Esophagus muscularis mucosa (tissue), 4 donors: ENCODE data around the gene LRRC45. TPM values are rescaled to one million over a fixed set of nuclear protein-coding genes. Genes with fewer than 3 reads are reported as not detected.
"Not testable (repeated sequence)": the region's sequence is repeated elsewhere in the genome, so short reads cannot be mapped to it uniquely, and the experiment has no call there.

Experiments used
- DNase-seq: peaks from one replicate; pipeline ENCODE4 v3.0.0-alpha.2; 2017; ENCODE audit errors: extremely low spot score
- H3K27ac ChIP-seq, 4 donors: fragments of 200-600 bp; sonication (generic); replicated peaks in 1 of 4; 1 replicate in 3 of 4; 2 replicates in 1 of 4; pipeline ENCODE4 v1.5.1; 2016 to 2019; ENCODE audit warnings: mild to moderate bottlenecking in 1 of 4
- H3K27me3 ChIP-seq, 4 donors: fragments of 200-600 bp; sonication (generic); one replicate each; pipeline versions ENCODE4 v1.5.1 to v1.6.0; 2016 to 2019
- H3K36me3 ChIP-seq, 4 donors: fragments of 200-600 bp; sonication (generic); one replicate each; pipeline ENCODE4 v1.5.1; 2016 to 2019
- H3K4me1 ChIP-seq, 4 donors: fragments of 200-600 bp; sonication (generic); one replicate each; pipeline ENCODE4 v1.5.1; 2016 to 2019
- H3K4me3 ChIP-seq, 4 donors: fragments of 200-600 bp; sonication (generic); 1 replicate in 2 of 4; 2 replicates in 2 of 4; pipeline ENCODE4 v1.5.1; 2016 to 2019; ENCODE audit warnings: mild to moderate bottlenecking in 4 of 4, moderate library complexity in 1 of 4
- H3K9me3 ChIP-seq, 4 donors: fragments of 200-600 bp; sonication (generic); 1 replicate in 3 of 4; 2 replicates in 1 of 4; pipeline ENCODE4 v1.5.1; 2016 to 2019
- EP300 ChIP-seq: sonication (generic); formaldehyde crosslinking; IDR thresholded peaks from one replicate; pipeline ENCODE4 v1.6.1; 2017; ENCODE audit warnings: antibody characterized with exemption
- POLR2A ChIP-seq: fragments of 450-650 bp; IDR thresholded peaks from one replicate; pipeline ENCODE4 v1.6.1; 2017; ENCODE audit warnings: antibody characterized with exemption, moderate library complexity, mild to moderate bottlenecking, low read depth
- POLR2AphosphoS5 ChIP-seq, 2 donors: sonication (generic); formaldehyde crosslinking; IDR thresholded peaks; one replicate each; pipeline ENCODE4 v1.6.1; 2017; ENCODE audit warnings: antibody characterized with exemption in 2 of 2
- WGBS: methylation state at CpG from one replicate; pipeline ENCODE4 v1.1.5; 2018; 5-methylcytosine and 5-hydroxymethylcytosine counted together
- intact Hi-C: fragments of 100-400 bp; cut with DNase I; formaldehyde crosslinking; loops from one replicate; pipeline ENCODE4 v1.15.1; 2023
- total RNA-seq, 4 donors: library from RNA; depleted of rRNA; stranded (reverse); fragments of >200 nt; gene quantifications; one replicate each; pipeline versions ENCODE4 v1.1.0 to v1.2.1, GENCODE V29; 2016
- TF ChIP-seq, protein P1 (sequence below), 3 experiments: fragments of 200-600 bp in 2 of 3; fragments of 450-650 bp in 1 of 3; sonication (generic) in 2 of 3; IDR thresholded peaks; one replicate each; pipeline ENCODE4 v1.5.1; 2017 to 2019; ENCODE audit warnings: antibody characterized with exemption in 3 of 3, mild to moderate bottlenecking in 2 of 3, moderate library complexity in 1 of 3

LRRC45 gene
- total RNA-seq, 4 donors from 2014 or later, result 6.6 to 15.8 (median 11.5) TPM

DNA sequence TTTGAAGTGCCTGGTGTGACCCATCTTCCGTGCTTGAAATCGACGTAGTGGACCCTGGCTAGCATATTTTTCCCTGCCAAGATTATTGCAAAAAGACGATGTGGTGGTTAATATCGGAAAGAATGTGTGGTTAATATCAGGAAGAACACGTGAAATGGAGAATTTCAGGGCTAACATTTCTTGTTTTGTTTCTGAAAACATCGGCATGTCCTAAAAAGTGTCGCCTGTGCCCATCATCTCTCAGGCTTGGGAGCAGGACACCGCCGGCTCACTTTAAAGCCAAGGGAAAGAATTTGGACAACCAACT lies 14.7 kb downstream of the LRRC45 start:
- Histone ChIP-seq H3K4me1 (peaks cover 18 to 25% (median 22%) of the 10 kb centered on the region in 4 donors), H3K27me3 (peaks cover 0 to 2% (median 0%) of the 10 kb centered on the region in 4 donors), H3K27ac (peak overlapping the region; percentile 92 to 98 (median 96)), H3K4me3 (peak overlapping the region; percentile 65 to 83 (median 66)), H3K9me3 (no peaks in the 10 kb centered on the region), H3K36me3 (peaks cover 0 to 11% (median 3%) of the 10 kb centered on the region in 4 donors)
- 9% methylated on average over 10 of the region's 10 CpGs for WGBS
- TF ChIP-seq, protein P1, sequence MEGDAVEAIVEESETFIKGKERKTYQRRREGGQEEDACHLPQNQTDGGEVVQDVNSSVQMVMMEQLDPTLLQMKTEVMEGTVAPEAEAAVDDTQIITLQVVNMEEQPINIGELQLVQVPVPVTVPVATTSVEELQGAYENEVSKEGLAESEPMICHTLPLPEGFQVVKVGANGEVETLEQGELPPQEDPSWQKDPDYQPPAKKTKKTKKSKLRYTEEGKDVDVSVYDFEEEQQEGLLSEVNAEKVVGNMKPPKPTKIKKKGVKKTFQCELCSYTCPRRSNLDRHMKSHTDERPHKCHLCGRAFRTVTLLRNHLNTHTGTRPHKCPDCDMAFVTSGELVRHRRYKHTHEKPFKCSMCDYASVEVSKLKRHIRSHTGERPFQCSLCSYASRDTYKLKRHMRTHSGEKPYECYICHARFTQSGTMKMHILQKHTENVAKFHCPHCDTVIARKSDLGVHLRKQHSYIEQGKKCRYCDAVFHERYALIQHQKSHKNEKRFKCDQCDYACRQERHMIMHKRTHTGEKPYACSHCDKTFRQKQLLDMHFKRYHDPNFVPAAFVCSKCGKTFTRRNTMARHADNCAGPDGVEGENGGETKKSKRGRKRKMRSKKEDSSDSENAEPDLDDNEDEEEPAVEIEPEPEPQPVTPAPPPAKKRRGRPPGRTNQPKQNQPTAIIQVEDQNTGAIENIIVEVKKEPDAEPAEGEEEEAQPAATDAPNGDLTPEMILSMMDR (IDR thresholded peaks at IDR 0.05), result no peak
- no peak for TF ChIP-seq EP300
- intact Hi-C loops, result no loop called here
- DNase-seq, result no peak

DNA sequence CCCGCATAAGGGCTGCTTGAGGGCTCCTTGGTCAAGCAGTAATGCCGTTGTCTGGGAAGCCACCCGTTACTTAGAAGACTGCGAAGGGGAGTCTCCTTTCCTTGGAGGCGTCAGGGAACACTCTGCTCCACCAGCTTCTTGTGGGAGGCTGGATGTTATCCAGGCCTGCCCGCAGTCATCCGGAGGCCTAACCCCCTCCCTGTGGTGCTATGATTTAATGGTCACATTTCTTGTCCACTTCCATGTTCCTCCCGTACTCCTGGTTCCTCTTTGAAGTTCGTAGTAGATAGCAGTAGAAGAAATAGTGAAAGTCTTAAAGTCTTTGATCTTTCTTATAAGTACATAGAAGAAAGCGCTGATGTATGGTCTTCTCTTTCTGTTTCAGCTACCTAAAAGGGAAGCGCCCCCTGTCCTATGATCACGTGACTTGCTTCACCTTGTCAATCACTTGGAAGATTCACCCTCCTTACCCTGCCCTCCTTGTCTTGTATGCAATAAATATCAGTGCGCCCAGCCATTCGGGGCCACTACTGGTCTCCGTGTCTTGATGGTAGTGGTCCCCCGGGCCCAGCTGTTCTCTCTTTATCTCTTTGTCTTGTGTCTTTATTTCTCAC lies 15.8 kb downstream of the LRRC45 start:
- peaks cover 0 to 11% (median 3%) of the 10 kb centered on the region in 4 donors for H3K36me3 ChIP-seq

DNA sequence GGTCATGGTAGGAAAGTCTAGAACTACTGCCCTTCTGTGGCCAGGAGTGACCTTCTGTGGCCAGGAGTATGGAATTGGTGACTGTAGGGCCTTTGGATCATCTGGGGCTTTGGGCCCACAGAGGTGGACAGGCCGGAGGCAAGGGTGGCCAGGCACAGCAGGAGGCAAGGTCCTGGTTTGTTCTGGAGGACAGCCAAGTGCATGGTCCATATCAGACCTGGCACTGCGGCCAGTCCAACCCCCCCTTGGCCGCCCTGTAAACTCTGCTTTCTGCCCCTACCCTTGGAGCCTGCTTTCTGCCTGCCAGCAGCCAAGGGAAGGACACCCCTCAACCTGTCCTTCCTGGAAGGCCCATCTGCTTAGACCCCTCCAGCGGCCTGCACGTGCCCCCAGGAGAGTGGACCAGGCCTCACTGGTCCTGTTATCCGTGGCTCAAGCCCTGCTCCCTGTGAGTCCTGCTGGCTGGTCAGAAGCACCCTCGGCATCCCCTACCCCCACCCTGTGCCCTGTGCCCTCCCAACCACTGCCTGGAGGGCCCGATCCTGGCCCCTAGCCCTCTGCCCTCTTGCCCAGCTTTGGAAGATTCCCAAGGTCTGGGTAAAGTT lies 16.7 kb downstream of the LRRC45 start:
- no peak for DNase-seq
- H3K36me3 ChIP-seq, result peaks cover 0 to 11% (median 3%) of the 10 kb centered on the region in 4 donors
- TF ChIP-seq POLR2AphosphoS5 (IDR thresholded peaks at IDR 0.05) (no peak), POLR2A (no peak), EP300 (no peak)
- TF ChIP-seq, protein P1 (IDR thresholded peaks at IDR 0.05), result no peak
- 98% methylated on average over 6 of the region's 8 CpGs for WGBS
- no peaks in the 10 kb centered on the region for H3K27me3 ChIP-seq
- H3K4me3 ChIP-seq, result no peak overlapping the region
- H3K9me3 ChIP-seq, result no peaks in the 10 kb centered on the region
- intact Hi-C loops, result no loop called here
- peaks cover 18 to 25% (median 22%) of the 10 kb centered on the region in 4 donors for H3K4me1 ChIP-seq
- H3K27ac ChIP-seq, result no peak overlapping the region

More for the DNA sequence above, 15.8 kb downstream of the LRRC45 start:
- H3K9me3 ChIP-seq, H3K4me3 ChIP-seq, DNase-seq, H3K27ac ChIP-seq, H3K27me3 ChIP-seq, intact Hi-C loops: not testable (repeated sequence)
- 86% methylated on average over 16 of the region's 16 CpGs for WGBS
- peaks cover 18 to 25% (median 22%) of the 10 kb centered on the region in 4 donors for H3K4me1 ChIP-seq

DNA sequence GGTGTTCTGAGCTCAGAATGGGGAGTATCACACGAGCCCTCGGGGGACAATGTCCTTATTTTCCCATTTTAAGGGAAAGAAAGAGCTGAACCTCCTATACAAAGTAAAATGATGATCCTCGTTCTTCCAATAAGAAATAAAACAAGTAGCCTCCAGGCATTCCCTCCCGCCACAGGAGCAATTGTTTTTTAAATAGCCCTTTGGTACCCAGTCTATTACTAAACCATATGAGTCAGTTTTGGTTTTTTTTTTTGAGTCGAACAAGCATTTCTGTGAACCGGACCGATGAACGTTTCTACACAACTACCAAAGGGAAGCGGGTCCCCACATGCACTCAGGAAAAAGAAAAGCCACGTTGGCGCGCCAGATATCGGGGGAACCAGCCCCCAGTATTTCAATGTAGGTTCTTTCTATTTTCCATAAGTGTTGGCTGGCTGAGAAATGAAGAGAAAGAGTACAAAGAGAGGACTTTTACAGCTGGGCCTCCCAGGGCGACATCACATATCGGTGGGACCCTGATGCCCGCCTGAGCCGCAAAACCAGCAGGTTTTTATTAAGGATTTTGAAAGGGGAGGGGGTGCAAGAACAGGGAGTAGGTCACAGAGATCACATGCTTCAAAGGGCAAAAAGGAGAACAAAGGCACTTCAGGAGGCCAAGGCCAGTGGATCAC lies 18.2 kb downstream of the LRRC45 start:
- no peaks in the 10 kb centered on the region for H3K27me3 ChIP-seq
- no peaks in the 10 kb centered on the region for H3K9me3 ChIP-seq
- no peak overlapping the region for H3K27ac ChIP-seq
- intact Hi-C loops, result no loop called here
- no peak overlapping the region for H3K4me3 ChIP-seq
- 87% methylated on average over 17 of the region's 17 CpGs for WGBS
- no peaks in the 10 kb centered on the region for H3K36me3 ChIP-seq
- H3K4me1 ChIP-seq, result peaks cover 9 to 15% (median 13%) of the 10 kb centered on the region in 4 donors
- no peak for DNase-seq
- TF ChIP-seq POLR2A (no peak), POLR2AphosphoS5 (IDR thresholded peaks at IDR 0.05) (no peak), EP300 (no peak)
- TF ChIP-seq, protein P1 (IDR thresholded peaks at IDR 0.05), result no peak

DNA sequence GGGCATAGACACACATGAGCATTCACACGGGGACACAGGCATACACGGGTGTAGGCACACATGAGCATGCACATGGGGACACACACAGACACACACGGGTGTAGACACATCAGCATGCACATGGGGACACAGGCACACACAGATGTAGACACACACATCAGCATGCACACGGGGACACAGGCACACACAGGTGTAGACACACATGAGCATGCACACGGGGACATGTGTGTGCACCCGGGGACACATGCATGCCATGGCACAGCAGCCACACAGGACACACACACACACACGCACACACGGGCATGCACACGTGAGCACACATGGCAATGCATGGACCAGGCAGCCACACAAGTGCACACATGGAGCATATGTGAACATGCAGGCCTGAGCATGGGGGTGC lies 19.5 kb downstream of the LRRC45 start:
- 97% methylated on average over 5 of the region's 9 CpGs for WGBS
- intact Hi-C loops, result no loop called here
- Histone ChIP-seq H3K4me3 (no peak overlapping the region), H3K27ac (no peak overlapping the region), H3K4me1 (peaks cover 4 to 8% (median 6%) of the 10 kb centered on the region in 4 donors), H3K36me3 (peaks cover 6 to 11% (median 10%) of the 10 kb centered on the region in 4 donors), H3K9me3 (no peaks in the 10 kb centered on the region), H3K27me3 (no peaks in the 10 kb centered on the region)
- no peak for DNase-seq
- TF ChIP-seq, protein P1 (IDR thresholded peaks at IDR 0.05), result no peak
- no peak for TF ChIP-seq EP300
- TF ChIP-seq POLR2AphosphoS5 (IDR thresholded peaks at IDR 0.05), result no peak
- TF ChIP-seq POLR2A, result no peak
